Panc1 (cell line): ENCODE measurements around the gene CHCHD6.

Experiments
- POLR2AphosphoS5 ChIP-seq: IDR thresholded peaks from 2 replicates; pipeline ENCODE4 v1.6.1; 2012; ENCODE audit warnings: mild to moderate bottlenecking, low read depth, low read length, moderate library complexity
- TF ChIP-seq, protein P1 (sequence below): fragments of 450-650 bp; IDR thresholded peaks from 2 replicates; pipeline ENCODE4 v1.5.1; 2017; ENCODE audit warnings: mild to moderate bottlenecking

DNA sequence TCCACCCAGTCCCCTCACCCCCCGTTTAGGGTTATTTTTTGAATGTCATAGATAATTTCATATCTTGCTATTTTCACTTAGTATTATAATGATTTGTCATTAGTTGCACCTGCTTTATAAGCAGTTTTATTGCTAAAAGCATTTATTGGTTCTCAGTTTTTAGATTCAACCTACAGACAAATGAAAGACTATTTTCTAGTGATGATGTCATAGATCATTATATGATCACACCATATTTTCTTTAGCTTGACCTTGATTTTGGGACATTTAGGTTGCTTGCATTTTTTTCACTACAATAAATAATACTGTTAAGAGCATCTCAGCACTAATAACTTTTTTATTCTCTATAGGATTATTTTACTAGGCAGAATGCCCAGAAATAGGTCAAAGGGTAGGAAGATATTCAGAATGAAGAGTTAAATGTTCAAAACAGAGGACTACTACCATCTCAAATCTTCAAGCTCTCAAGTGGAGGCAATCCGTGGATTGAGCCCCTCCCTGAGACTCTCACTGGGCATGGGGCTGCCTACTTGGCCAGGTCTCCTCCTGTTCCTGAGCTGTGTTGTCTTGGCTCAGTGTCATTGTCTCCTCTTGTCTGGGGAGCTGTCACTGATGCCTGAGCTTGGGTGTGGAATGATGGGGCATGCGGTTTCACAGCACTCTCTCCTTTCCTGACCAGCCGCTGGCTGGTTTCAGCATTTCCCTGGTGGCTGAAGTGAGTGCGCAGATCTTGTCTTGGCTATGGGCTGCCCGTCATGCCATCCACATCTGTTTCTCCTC is 28.4 kb downstream of the CHCHD6 start:
- no peak for TF ChIP-seq POLR2AphosphoS5
- TF ChIP-seq, protein P1, sequence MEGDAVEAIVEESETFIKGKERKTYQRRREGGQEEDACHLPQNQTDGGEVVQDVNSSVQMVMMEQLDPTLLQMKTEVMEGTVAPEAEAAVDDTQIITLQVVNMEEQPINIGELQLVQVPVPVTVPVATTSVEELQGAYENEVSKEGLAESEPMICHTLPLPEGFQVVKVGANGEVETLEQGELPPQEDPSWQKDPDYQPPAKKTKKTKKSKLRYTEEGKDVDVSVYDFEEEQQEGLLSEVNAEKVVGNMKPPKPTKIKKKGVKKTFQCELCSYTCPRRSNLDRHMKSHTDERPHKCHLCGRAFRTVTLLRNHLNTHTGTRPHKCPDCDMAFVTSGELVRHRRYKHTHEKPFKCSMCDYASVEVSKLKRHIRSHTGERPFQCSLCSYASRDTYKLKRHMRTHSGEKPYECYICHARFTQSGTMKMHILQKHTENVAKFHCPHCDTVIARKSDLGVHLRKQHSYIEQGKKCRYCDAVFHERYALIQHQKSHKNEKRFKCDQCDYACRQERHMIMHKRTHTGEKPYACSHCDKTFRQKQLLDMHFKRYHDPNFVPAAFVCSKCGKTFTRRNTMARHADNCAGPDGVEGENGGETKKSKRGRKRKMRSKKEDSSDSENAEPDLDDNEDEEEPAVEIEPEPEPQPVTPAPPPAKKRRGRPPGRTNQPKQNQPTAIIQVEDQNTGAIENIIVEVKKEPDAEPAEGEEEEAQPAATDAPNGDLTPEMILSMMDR = no peak
